ENCODE measurements around the gene TRMT11. TPM values are rescaled to one million over a fixed set of nuclear protein-coding genes. Genes with fewer than 3 reads are reported as not detected.

TRMT11 gene
- total and polyA plus RNA-seq, 2 of the 8 experiments (the other 6 are each of a cell fraction or from before 2014, with no cell fraction given): 19.7 to 32.4 TPM

- H4K5ac ChIP-seq (ENCODE audit: insufficient read length, low read depth, low read length): peak within 1 kb of the TSS; percentile 92
- H4K91ac ChIP-seq (replicated peaks; ENCODE audit: insufficient read length, low read length): peak within 1 kb of the TSS; percentile 46
- H3K9me3 ChIP-seq (ENCODE audit: insufficient read depth in 2 of 2, low read depth in 1 of 2, low read length in 1 of 2): no peaks in the 10 kb centered on the region
- H3K56ac ChIP-seq (replicated peaks; ENCODE audit: insufficient read length, low read depth, low read length): peak within 1 kb of the TSS; percentile 78
- H3K79me1 ChIP-seq (ENCODE audit: low read depth, low read length): no peaks in the 10 kb centered on the region
- H3K27ac ChIP-seq (ENCODE audit: low read depth, low read length): peak within 1 kb of the TSS; percentile 12; the same call in 1 of the 2 replicates
- H4K20me1 ChIP-seq (replicated peaks in 1 of 2; ENCODE audit: control insufficient read depth in 1 of 2, insufficient read depth in 2 of 2, low read length in 2 of 2): no peaks in the 10 kb centered on the region
- H3K4me2 ChIP-seq (ENCODE audit: insufficient read depth in 1 of 2, low read depth in 2 of 2, low read length in 2 of 2): peak within 1 kb of the TSS; percentile 42 to 74
- ChIA-PET CTCF (ENCODE audit: partially characterized antibody) (interaction anchor here (0.5 to 7.3 kb wide), 55 partner anchors 8 to 1045 kb away, joined by 3 to 77 read pairs (median 4); partner anchors contain the start of genes NCOA7 and TRMT11), POLR2A (ENCODE audit: partially characterized antibody) (interaction anchor here (0.6 to 1.4 kb wide), 8 partner anchors 11 to 176 kb away, joined by 3 to 6 read pairs (median 3); partner anchors contain the start of genes NCOA7 and TRMT11)
- H3K23me2 ChIP-seq (ENCODE audit: low read depth, low read length): no peaks in the 10 kb centered on the region; the same call in 1 of the 2 replicates
- 2% methylated on average over 80 of the region's 82 CpGs; no CpG with 5 or more reads in 1 of the 2 experiments for WGBS, 2 experiments (ENCODE audit: extremely low coverage in 1 of 2, insufficient coverage in 1 of 2, insufficient read length in 1 of 2, insufficient replicate concordance in 2 of 2, low coverage in 1 of 2, low lambda C conversion rate in 2 of 2, missing lambda C conversion rate in 1 of 2)
- H2BK12ac ChIP-seq (ENCODE audit: low read depth, low read length): no peak within 1 kb of the TSS
- FAIRE-seq (peak; percentile 68), DNase-seq (ENCODE audit: low read depth in 1 of 2, low spot score in 2 of 2) (peak; percentile 92 to 99)
- H2BK20ac ChIP-seq (ENCODE audit: low read length): no peak within 1 kb of the TSS
- H2BK5ac ChIP-seq (ENCODE audit: low read depth, low read length): peak within 1 kb of the TSS; percentile 92
- H3K4me3 ChIP-seq (ENCODE audit: extremely low read depth in 1 of 4, insufficient read depth in 2 of 4, low read depth in 3 of 4, low read length in 4 of 4): peak within 1 kb of the TSS; percentile 47 to 94 (median 90)
- 0 out of 2 replicates have a peak within 1 kb of the TSS, but pooled peaks have one; percentile 61 for H2BK15ac ChIP-seq (ENCODE audit: low read length)
- peak within 1 kb of the TSS; percentile 14 to 87 (median 75); a peak in 6 of 7 replicates for H3K9ac ChIP-seq (replicated peaks in 1 of 4; ENCODE audit: extremely low read depth in 1 of 4, low read depth in 3 of 4, low read length in 3 of 4)
- H3K23ac ChIP-seq (ENCODE audit: insufficient read length): no peak within 1 kb of the TSS
- peaks cover 0 to 11% of the 10 kb centered on the region in 2 experiments; a peak in 1 of 4 replicates for H3K79me2 ChIP-seq (ENCODE audit: control insufficient read depth in 1 of 2, insufficient read depth in 2 of 2, low read length in 2 of 2)
- H2AFZ ChIP-seq (ENCODE audit: low read length): peak within 1 kb of the TSS; percentile 43
- no peaks in the 10 kb centered on the region for H3K27me3 ChIP-seq (replicated peaks in 1 of 4; ENCODE audit: control insufficient read depth in 3 of 4, extremely low read depth in 1 of 4, insufficient read depth in 3 of 4, low read length in 3 of 4)
- H2AK5ac ChIP-seq (ENCODE audit: low read depth, low read length): no peak within 1 kb of the TSS
- H2BK120ac ChIP-seq (replicated peaks; ENCODE audit: low read depth, low read length): no peak within 1 kb of the TSS
- no peak within 1 kb of the TSS for H3K14ac ChIP-seq (ENCODE audit: insufficient read length)
- H4K8ac ChIP-seq (ENCODE audit: extremely low read depth, insufficient read depth, low read length): peak within 1 kb of the TSS; percentile 92
- peak within 1 kb of the TSS; percentile 81; the same call in 1 of the 2 replicates for H3K18ac ChIP-seq (ENCODE audit: extremely low read depth, low read length)
- H3K4ac ChIP-seq (replicated peaks; ENCODE audit: insufficient read length, low read depth, low read length): no peak within 1 kb of the TSS
- peaks cover 0 to 9% (median 5%) of the 10 kb centered on the region in 4 experiments; a peak in 4 of 7 replicates for H3K4me1 ChIP-seq (replicated peaks in 1 of 4; ENCODE audit: control insufficient read depth in 3 of 4, insufficient read depth in 4 of 4, low read length in 3 of 4)
- H3K36me3 ChIP-seq (ENCODE audit: control insufficient read depth in 2 of 4, insufficient read depth in 4 of 4, low read length in 3 of 4): no peaks in the 10 kb centered on the region
- TF ChIP-seq TEAD4 (IDR thresholded peaks at IDR 0.05; ENCODE audit: low read depth, low read length) (peak; percentile 48; the same call in 1 of the 2 replicates), CHD2 (IDR thresholded peaks at IDR 0.05; ENCODE audit: low read length) (0 out of 2 replicates have a peak, but pooled peaks have one; percentile 54), CBX5 (IDR thresholded peaks at IDR 0.05; ENCODE audit: low read depth, low read length) (no peak), MAX (IDR thresholded peaks at IDR 0.05) (peak; percentile 67)
Observed at GRCh38 chr6:125956506-125957390, 29.6 kb upstream of the TRMT11 start, which contains the start of gene HINT3. TSS of gene HINT3 (plus strand) at chr6:125956770. CDS start at chr6:125956978, 208 bp downstream.
